PC-3 (cell line): ENCODE data around the gene MIF4GD. TPM values are rescaled to one million over a fixed set of nuclear protein-coding genes. Genes with fewer than 3 reads are reported as not detected.

Experiments
- ATAC-seq: fragments of 200-7000 bp; cut with Tn5 transposase; 2 replicates; pipeline ENCODE4 v1.9.1; 2020; ENCODE audit warnings: mild to moderate bottlenecking, moderate library complexity
- BruUV-seq: library from RNA; stranded (reverse); fragments of 400-500 nt; replicated peaks from 2 replicates; lab custom pipeline; 2021; lab: Mats Ljungman, UMichigan
- CTCF ChIA-PET: fragments of 300-600 bp; sonication (Branson Sonifier 250); formaldehyde crosslinking; loops from one replicate; lab custom pipeline; 2022; ENCODE audit warnings: antibody characterized with exemption; lab: Charles Lee
- POLR2A ChIA-PET: fragments of 300-600 bp; sonication (Branson Sonifier 250); formaldehyde crosslinking; loops from one replicate; lab custom pipeline; 2022; ENCODE audit warnings: antibody characterized with exemption; ENCODE audit not compliant: unreplicated experiment; lab: Charles Lee
- DNase-seq: peaks from one replicate; pipeline ENCODE4 v3.0.0-alpha.2; 2015
- H2AFZ ChIP-seq: fragments of 300-600 bp; sonication (generic); 2 replicates; pipeline ENCODE4 v1.6.0; 2016; ENCODE audit warnings: antibody characterized with exemption, low read length
- H3F3A ChIP-seq: fragments of 300-600 bp; sonication (generic); one replicate; pipeline ENCODE4 v1.6.0; 2017; ENCODE audit warnings: antibody characterized with exemption, low read length, control low read depth, mild to moderate bottlenecking; ENCODE audit not compliant: unreplicated experiment
- H3K27ac ChIP-seq: fragments of 300-600 bp; sonication (generic); 2 replicates; pipeline ENCODE4 v1.5.1; 2016; ENCODE audit warnings: mild to moderate bottlenecking, low read length
- H3K27me3 ChIP-seq: fragments of 300-600 bp; sonication (generic); 2 replicates; pipeline ENCODE4 v1.6.1; 2016; ENCODE audit warnings: low read length, mixed read lengths
- H3K36me3 ChIP-seq: fragments of 300-600 bp; sonication (generic); 2 replicates; pipeline ENCODE4 v1.6.1; 2016; ENCODE audit warnings: low read depth, mixed run types, low read length, mixed read lengths
- H3K4me1 ChIP-seq: fragments of 300-600 bp; sonication (generic); 2 replicates; pipeline ENCODE4 v1.5.1; 2016; ENCODE audit warnings: low read length; ENCODE audit not compliant: insufficient read depth
- H3K4me2 ChIP-seq: fragments of 300-600 bp; sonication (generic); 2 replicates; pipeline ENCODE4 v1.6.0; 2016; ENCODE audit warnings: low read length
- H3K4me3 ChIP-seq: fragments of 300-600 bp; sonication (generic); 2 replicates; pipeline ENCODE4 v1.5.1; 2016; ENCODE audit warnings: mild to moderate bottlenecking, low read length, mixed read lengths
- H3K79me2 ChIP-seq: fragments of 300-600 bp; sonication (generic); 2 replicates; pipeline ENCODE4 v1.6.1; 2017; ENCODE audit warnings: low read length, mixed read lengths
- H3K9ac ChIP-seq: fragments of 300-600 bp; sonication (generic); 2 replicates; pipeline ENCODE4 v1.6.0; 2016; ENCODE audit warnings: mild to moderate bottlenecking, low read length
- H3K9me2 ChIP-seq: fragments of 300-600 bp; sonication (generic); replicated peaks from 2 replicates; pipeline ENCODE4 v1.6.1; 2016; ENCODE audit warnings: mixed run types, low read length, mixed read lengths
- H3K9me3 ChIP-seq: fragments of 300-600 bp; sonication (generic); 2 replicates; pipeline ENCODE4 v1.6.1; 2016; ENCODE audit warnings: low read length, mixed read lengths
- H4K20me1 ChIP-seq: fragments of 300-600 bp; sonication (generic); 2 replicates; pipeline ENCODE4 v1.6.1; 2016; ENCODE audit warnings: low read length, mixed read lengths
- CTCF ChIP-seq: fragments of 300-600 bp; sonication (generic); conservative IDR thresholded peaks from 2 replicates; pipeline ENCODE4 v1.5.1; 2017; ENCODE audit warnings: antibody characterized with exemption, low read depth, mild to moderate bottlenecking, low read length
- EZH2 ChIP-seq: fragments of 300-600 bp; sonication (generic); IDR thresholded peaks from one replicate; pipeline ENCODE4 v1.6.1; 2017; ENCODE audit warnings: antibody characterized with exemption, mild to moderate bottlenecking, low read length; ENCODE audit not compliant: unreplicated experiment
- EZH2phosphoT487 ChIP-seq: fragments of 300-600 bp; sonication (generic); IDR thresholded peaks from 2 replicates; pipeline ENCODE4 v1.6.1; 2018; ENCODE audit warnings: mild to moderate bottlenecking, antibody characterized with exemption, low read length, borderline replicate concordance
- intact Hi-C: fragments of 100-400 bp; cut with micrococcal nuclease; formaldehyde crosslinking; loops from 2 replicates; pipeline ENCODE4 v1.9.0; 2023
- total RNA-seq: library from RNA; depleted of rRNA; stranded (reverse); fragments of >200 nt; gene quantifications from 2 replicates; pipeline ENCODE4 v1.2.3, GENCODE V29; 2014; rRNA removed

The MIF4GD gene
- total RNA-seq, 1 experiment from 2014 or later = 42.3 TPM

- H3K4me2 ChIP-seq = no peak overlapping the region
- no peak overlapping the region for H3K9ac ChIP-seq
- DNase-seq (no peak), ATAC-seq (no peak)
- H3K79me2 ChIP-seq = no peaks in the 10 kb centered on the region; the same call in 1 of the 2 replicates
- no TSS peak for BruUV-seq
- no peaks in the 10 kb centered on the region for H3K27me3 ChIP-seq
- peaks cover 63% of the 10 kb centered on the region for H3K36me3 ChIP-seq
- no peak overlapping the region for H2AFZ ChIP-seq
- H3K4me1 ChIP-seq = no peaks in the 10 kb centered on the region
- CTCF ChIA-PET = no interaction called here
- no peak for TF ChIP-seq EZH2phosphoT487
- TF ChIP-seq EZH2 = no peak
- TF ChIP-seq CTCF = no peak
- no peak overlapping the region for H3K27ac ChIP-seq
- H3F3A ChIP-seq = no peaks in the 10 kb centered on the region
- H4K20me1 ChIP-seq = no peaks in the 10 kb centered on the region
- POLR2A ChIA-PET = no interaction called here
- H3K9me2 ChIP-seq = no peaks in the 10 kb centered on the region
- intact Hi-C loops = no loop called here
- no peak overlapping the region for H3K4me3 ChIP-seq
- no peaks in the 10 kb centered on the region for H3K9me3 ChIP-seq
Measured at GRCh38 chr17:75218131-75218530, 52.9 kb downstream of the MIF4GD start.

Other genes starting within 250 kb of the MIF4GD start
- 361 and 374 TPM in 2 replicates for gene ATP5PD, start 224.3 kb downstream of the MIF4GD start, total RNA-seq
- 23.8 and 28.0 TPM in 2 replicates for gene KCTD2, start 224.0 kb downstream of the MIF4GD start, total RNA-seq
- gene SLC16A5, start 183.3 kb downstream of the MIF4GD start, total RNA-seq = 1.2 and 1.6 TPM in 2 replicates
- gene ARMC7, start 161.3 kb downstream of the MIF4GD start, total RNA-seq = 17.0 and 17.3 TPM in 2 replicates
- 116 and 131 TPM in 2 replicates for gene NT5C, start 139.5 kb downstream of the MIF4GD start, total RNA-seq
- gene JPT1, start 116.7 kb downstream of the MIF4GD start, total RNA-seq = 674 and 705 TPM in 2 replicates
- 244 and 282 TPM in 2 replicates for gene SUMO2, start 88.3 kb downstream of the MIF4GD start, total RNA-seq
- 91.5 and 95.6 TPM in 2 replicates for gene NUP85, start 65.6 kb downstream of the MIF4GD start, total RNA-seq
- gene GGA3, start 9.6 kb downstream of the MIF4GD start, total RNA-seq = 38.8 and 40.1 TPM in 2 replicates
- gene MRPS7, start 9.4 kb downstream of the MIF4GD start, total RNA-seq = 112 and 144 TPM in 2 replicates
- gene SLC25A19, start 18.2 kb upstream of the MIF4GD start, total RNA-seq = 75.0 and 76.9 TPM in 2 replicates
- gene GRB2, start 134.4 kb upstream of the MIF4GD start, total RNA-seq = 224 and 282 TPM in 2 replicates
- 45.6 and 88.3 TPM in 2 replicates for gene TMEM94, start 185.4 kb upstream of the MIF4GD start, total RNA-seq
- gene CASKIN2, start 244.3 kb upstream of the MIF4GD start, total RNA-seq = 22.0 and 28.3 TPM in 2 replicates
- gene TSEN54, start 245.3 kb upstream of the MIF4GD start, total RNA-seq = 61.6 and 70.4 TPM in 2 replicates